ENCODE data around the gene LDLRAD4.
A peak's percentile ranks its signal among the peaks of the same experiment; 100 is the strongest.
"Not testable (repeated sequence)": the region's sequence is repeated elsewhere in the genome, so short reads cannot be mapped to it uniquely, and the experiment has no call there.

Gene LDLRAD4

GRCh38 chr18:13487237-13487636 is 268.7 kb downstream of the LDLRAD4 start:
- DNase-seq (ENCODE audit: low spot score) = no peak

- DNase-seq (ENCODE audit: low spot score) = no peak
Measured at GRCh38 chr18:13488281-13488929, 269.8 kb downstream of the LDLRAD4 start.

GRCh38 chr18:13489303-13489702 is 270.7 kb downstream of the LDLRAD4 start:
- not testable (repeated sequence) for DNase-seq (ENCODE audit: low spot score)

GRCh38 chr18:13491138-13491537 is 272.6 kb downstream of the LDLRAD4 start:
- no peak for DNase-seq (ENCODE audit: low spot score)

GRCh38 chr18:13492314-13492713 is 273.8 kb downstream of the LDLRAD4 start:
- no peak for DNase-seq (ENCODE audit: low spot score)

- DNase-seq (ENCODE audit: low spot score) = no peak
Measured at GRCh38 chr18:13493079-13493478, 274.5 kb downstream of the LDLRAD4 start.

GRCh38 chr18:13493725-13494124 is 275.2 kb downstream of the LDLRAD4 start:
- no peak for DNase-seq (ENCODE audit: low spot score)

- DNase-seq (ENCODE audit: low spot score) = no peak
Measured at GRCh38 chr18:13494871-13495445, 276.4 kb downstream of the LDLRAD4 start.

GRCh38 chr18:13495961-13496360 is 277.4 kb downstream of the LDLRAD4 start:
- no peak for DNase-seq (ENCODE audit: low spot score)

GRCh38 chr18:13496691-13497281 is 278.2 kb downstream of the LDLRAD4 start:
- no peak for DNase-seq (ENCODE audit: low spot score)

GRCh38 chr18:13499803-13500202 is 281.2 kb downstream of the LDLRAD4 start:
- no peak for DNase-seq (ENCODE audit: low spot score)

- peak; percentile 3 for DNase-seq (ENCODE audit: low spot score)
Measured at GRCh38 chr18:13500227-13500865, 281.8 kb downstream of the LDLRAD4 start.

GRCh38 chr18:13500869-13501542 is 282.4 kb downstream of the LDLRAD4 start:
- DNase-seq (ENCODE audit: low spot score) = no peak

- DNase-seq (ENCODE audit: low spot score) = no peak
Measured at GRCh38 chr18:13501543-13501887, 283.0 kb downstream of the LDLRAD4 start.

- DNase-seq (ENCODE audit: low spot score) = peak; percentile 15
Measured at GRCh38 chr18:13501891-13502290, 283.3 kb downstream of the LDLRAD4 start.

- DNase-seq (ENCODE audit: low spot score) = no peak
Measured at GRCh38 chr18:13502585-13502984, 284.0 kb downstream of the LDLRAD4 start.

GRCh38 chr18:13503836-13504235 is 285.3 kb downstream of the LDLRAD4 start:
- DNase-seq (ENCODE audit: low spot score) = no peak

- no peak for DNase-seq (ENCODE audit: low spot score)
Measured at GRCh38 chr18:13505780-13506345, 287.3 kb downstream of the LDLRAD4 start.

- no peak for DNase-seq (ENCODE audit: low spot score)
Measured at GRCh38 chr18:13510594-13510993, 292.0 kb downstream of the LDLRAD4 start.

GRCh38 chr18:13511961-13512577 is 293.5 kb downstream of the LDLRAD4 start:
- no peak for DNase-seq (ENCODE audit: low spot score)

GRCh38 chr18:13513021-13513420 is 294.5 kb downstream of the LDLRAD4 start:
- DNase-seq (ENCODE audit: low spot score) = no peak

- no peak for DNase-seq (ENCODE audit: low spot score)
Measured at GRCh38 chr18:13513481-13513880, 294.9 kb downstream of the LDLRAD4 start.

All from CD4-positive, alpha-beta T cell treated with Interleukin-2 at 100 ng/mL for 4 hours (primary cell).